HG02571 (cell line): Measurements from ENCODE around the gene TFE3.
A peak's percentile ranks its signal among the peaks of the same experiment; 100 is the strongest.

ENCODE experiments used
- ATAC-seq: cut with Tn5 transposase; IDR thresholded peaks from one replicate; pipeline ENCODE4 v1.9.1; 2021; ENCODE audit warnings: mild to moderate bottlenecking, moderate library complexity; ENCODE audit not compliant: unreplicated experiment

TFE3 gene

DNA sequence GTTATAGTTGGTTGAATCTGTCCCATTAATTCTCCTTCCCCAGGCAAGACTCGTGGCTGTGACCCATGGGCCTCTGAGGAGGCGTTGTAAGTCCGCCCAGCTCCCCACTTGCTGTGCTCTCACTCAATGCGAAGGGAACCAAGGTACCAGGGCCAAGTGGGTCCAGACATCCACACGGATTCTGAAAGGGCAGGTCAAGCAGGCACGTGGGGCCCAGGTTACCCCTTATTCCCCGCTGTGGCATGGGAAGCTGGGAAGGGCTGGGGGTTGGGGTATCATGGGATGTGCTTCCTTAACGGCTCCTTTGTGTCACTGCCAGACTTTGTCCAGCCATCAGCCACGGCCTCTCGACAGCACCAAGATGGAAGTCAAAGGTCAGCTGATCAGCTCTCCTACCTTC lies 18.8 kb upstream of the TFE3 start:
- no peak for ATAC-seq

DNA sequence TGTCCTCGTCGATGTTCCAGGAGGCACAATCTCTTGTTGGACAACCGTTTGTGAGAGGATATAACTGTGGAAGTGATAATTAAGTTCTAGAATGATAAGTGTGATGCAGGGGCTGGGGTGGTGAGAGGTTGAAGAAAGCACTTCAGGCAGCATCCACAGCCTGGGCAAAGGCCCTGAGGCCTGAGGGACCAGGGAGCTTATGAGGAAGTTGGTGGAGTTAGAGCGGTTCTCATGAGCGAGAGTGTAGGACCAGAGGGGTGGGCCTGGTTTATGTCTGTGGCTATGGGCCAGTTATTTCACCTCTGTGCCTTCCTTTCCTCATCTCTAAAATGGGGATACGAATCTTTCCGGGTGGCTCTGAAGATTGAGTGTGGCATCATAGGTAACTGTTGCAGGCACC lies 18.3 kb upstream of the TFE3 start:
- ATAC-seq, result no peak

DNA sequence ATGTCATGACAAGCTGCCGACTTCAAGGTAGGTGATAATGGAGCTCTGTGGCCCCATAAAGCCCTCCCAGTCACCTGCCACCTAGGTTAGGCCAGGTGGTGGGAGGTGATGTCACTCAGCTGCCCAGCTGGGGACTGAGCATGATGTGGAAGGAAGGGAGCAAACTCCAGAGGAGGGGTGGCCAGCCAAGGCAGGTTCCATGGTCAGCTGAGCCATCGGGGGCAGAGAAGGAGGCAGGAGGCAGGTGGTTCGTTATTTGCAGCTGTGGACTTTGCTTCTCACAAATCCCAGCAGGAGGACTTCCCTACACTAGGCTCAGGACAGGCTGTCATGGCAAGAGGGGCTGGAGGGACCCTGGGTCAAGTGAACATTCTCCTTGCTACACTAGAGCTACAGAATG lies 17.8 kb upstream of the TFE3 start:
- ATAC-seq, result no peak

DNA sequence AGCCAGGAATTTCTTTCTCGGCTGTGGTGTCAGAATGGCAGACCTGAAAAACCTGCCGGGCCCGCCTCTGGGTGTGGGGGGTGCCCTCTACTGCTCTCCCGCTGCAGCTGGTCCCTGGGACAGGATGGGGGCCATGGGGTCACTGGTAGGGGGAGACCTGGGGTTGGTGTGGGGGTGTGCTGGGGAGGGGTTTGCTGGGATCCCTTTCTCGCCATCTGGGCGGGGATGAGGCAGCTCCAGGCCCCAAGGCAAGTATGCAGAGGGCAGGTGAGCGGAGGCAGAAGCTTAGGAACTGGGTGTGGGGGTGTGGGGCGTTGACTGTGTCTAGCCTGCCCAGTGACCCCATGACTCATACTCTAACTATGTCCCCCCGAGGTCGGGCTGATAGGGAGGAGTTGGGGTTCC lies 16.5 kb upstream of the TFE3 start:
- no peak for ATAC-seq

DNA sequence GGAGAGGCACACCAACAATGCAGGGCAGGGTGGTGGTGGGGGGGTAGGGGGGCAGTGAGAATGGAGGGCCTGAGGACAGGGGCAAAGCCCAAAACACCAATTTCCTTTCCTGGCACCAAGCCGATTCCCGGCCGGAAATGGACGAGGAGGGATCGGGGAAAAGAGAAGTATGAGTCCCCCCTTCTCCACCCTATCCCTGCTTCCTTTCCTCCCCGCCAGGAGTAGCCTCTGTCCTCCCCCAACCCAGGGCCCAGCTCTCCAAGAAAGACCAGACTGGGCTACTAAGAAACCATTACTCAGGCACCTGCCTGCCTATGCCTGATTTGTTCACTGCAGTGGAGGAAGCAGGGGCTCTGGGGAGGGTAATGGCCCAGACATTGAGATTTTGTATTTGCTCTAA lies 16.0 kb upstream of the TFE3 start:
- no peak for ATAC-seq

DNA sequence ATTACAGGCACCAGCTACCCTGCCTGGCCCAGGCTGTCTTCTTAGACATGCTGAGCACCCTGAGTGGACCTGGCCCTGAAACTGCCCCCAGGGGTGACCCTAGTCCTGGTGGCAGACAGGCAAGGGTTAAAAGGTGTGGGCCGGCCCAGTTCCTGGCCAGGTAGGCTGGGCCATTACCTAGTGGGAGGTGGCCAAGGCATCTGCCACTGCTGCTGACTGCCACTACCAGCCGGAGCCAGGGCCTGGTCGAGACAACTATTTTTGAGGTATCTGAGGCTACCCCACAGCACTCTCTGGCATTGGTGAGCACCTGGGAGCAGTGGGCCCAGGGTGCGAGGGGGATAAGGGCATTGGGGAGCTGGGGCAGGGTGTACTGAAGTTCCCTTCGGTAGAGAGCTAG lies 15.6 kb upstream of the TFE3 start, which contains the start of gene CCDC120:
CCDC120 (plus strand) TSS at position 206 of the 400 bp plus-strand sequence. CDS start 3,043 bp downstream, outside the sequence.
- no peak for ATAC-seq

DNA sequence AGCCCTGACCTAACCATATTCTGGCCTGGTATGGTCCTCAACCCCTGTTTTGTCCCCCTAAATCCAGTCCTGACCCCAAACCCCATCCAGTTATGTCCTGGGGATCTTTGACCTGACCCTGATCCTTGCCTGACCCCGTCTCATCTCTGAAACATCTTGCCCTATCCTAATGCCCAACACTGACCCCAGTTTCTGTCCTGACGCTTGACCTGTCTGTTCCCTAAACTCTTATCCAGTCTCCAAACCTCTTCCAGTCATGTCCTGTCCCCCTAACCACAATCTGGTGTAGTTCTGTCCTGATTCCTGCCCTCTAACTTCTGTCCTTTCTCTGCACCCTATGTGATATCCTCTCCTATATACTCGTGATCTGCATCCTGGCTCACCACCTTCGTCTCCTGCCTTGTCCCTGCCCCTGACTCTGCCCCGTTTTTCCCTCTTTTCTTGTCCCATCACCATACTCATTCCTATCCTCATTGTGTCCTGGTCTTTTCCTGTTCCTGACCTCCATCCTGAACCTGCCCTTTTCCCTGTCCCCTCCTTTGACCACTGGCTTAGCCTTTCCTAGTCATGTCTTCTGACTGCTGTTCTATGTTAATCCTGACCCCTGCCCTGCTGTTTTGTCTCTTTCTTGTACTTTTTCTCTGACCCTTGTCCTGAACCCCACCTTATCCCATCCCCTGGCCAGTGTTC lies 11.1 kb upstream of the TFE3 start:
- no peak for ATAC-seq

DNA sequence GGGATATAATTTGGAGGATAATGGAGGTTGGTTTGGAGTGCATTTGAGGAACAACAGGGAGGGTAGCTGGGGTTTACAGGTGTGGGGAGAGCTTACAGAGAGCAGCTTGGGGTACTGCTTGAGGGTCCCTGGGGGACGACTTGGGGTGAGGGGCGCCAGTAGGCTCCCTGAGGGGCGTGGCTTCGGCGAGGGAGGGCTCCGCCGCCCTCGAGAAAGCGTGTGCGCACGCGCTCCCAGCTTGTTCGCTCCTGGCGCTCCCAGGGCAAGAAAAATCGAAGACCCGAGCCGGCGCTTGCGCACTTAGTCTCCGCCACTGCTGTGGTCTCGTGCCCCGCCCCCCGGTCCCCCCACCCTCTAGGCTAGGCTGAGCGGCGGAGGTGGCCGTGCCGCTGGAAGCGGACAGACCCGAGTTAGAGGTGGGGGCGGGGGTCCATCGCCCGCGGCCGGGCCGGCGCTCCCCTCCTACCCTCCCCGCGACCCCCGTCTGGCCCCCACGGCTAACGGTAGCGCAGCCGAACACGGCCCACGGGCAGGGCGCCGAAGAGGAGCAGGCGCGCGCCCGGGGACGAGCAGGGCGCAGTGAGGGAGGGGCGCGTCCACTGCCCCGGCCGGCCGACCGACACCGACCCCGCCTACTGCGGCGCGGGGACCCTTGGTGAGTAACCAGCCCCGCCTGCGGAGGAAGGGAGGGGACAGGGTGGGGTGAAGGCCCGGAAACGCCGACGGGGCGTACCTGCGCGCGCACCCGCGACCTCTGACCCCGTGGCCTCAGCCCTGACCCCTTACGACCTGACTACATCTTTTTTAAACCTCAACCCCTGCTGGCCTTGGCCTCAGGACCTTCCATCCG lies 10.3 kb upstream of the TFE3 start:
- peak; percentile 53 for ATAC-seq

DNA sequence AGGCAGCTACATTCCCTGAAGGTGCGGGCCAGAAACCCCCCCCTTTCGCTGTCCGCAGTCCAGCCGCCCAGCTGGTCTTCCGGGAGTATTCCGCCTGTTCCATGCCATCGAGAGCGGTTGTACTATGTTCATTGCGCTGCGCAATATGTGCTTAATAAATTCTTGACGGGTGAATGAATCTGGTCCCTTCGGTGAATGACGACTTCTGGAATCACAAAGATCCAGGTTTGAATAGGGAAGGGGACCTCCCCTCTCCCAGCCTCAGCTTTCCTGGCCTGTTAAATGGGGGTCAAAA lies 777 bp upstream of the TFE3 start:
- ATAC-seq, result no peak

DNA sequence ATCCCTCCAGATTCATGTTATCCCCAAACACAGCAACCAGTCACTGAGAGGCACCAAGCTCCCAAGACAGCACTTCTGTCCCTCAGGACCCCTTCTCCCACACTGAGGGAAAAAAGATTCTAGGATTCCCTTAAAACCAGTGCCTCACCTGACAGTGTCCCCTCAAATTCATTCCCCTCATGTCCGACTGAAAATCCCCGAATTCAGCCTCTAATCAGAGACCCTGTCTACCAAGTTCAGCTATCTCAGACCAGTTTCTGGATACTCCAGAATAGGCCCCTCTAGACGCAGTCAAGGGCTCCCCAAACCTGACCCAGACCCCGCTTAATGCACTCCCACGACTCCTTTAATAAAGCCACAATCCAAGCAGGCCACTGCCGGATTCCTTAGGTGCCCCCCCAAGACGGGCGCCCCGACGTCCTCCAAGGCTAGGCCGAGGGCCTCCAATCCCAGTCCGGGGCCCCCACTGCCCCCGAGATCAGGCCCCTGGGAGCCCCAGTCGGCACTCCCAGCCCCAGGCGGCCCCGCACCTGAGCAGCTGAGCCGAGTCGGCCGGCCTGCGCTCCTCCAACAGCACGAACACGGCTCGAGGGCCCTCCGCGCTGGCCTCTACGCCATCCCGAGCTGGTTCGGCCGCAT lies 457 bp downstream of the TFE3 start:
- ATAC-seq, result peak; percentile 3

DNA sequence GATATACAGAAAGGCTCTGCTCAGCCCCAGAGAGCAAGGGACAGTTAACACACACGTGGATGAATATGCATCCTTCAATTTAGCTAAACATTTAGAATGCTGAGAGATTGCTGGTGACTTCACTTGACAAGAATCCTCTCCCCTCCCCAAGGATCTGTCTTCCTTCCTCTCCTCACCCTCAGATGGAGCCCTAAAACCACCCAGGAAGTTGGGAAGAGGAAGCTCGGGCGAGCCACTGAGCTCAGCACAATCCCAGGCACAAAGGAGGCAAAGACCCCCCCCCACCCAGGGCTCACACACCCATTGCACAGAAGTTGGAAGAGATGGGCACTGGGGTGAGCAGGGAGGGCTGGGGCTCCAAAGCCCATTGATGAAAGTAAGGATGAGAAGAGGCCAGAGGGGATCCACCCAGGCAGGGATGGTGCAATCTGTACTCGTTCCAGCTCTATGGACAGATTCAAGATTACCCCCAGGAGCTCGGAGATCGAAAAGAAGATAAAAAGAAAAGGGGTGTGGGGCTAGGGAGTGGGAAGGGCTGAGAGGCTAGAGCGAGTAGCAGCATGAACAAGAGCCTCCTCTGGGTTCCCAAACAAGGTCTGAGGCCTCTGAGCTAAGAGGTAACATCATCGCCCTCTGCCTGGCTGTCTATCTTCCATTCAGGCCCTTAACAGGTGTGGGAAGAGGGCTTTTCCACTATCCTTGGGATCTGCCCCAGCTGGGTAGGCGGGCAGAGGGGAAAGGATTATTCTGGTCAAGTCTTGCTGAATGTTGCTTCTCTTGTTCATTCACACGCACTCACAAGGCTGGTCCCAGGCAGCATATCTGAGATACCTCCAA lies 1.2 kb downstream of the TFE3 start:
- ATAC-seq, result no peak

DNA sequence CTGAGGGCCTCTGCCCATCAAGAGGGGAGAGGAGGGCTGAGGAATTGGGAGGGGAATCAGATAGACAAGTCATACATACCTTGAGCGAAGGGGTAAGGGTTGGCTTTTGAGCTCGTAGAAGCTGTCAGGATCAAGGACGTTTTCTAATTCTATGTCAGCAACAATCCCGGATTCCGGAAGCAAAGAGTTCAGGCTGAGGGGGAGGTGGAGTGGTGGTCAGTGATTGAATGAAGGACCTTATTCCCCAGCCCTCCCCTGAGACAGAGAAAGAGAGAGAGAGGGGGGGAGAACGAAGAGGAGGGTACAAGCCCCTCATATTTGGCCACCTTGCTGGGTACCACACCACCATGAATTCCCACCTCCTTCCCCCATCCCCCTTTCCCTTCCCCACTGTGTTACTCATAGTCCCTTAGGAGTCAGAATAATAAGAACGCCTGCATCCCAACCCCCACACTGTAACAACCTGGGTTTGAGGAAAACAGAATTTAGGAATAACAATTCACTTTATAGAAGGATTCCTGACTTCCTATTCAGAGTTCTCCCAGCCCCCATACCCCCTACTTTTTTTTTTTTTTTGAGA lies 2.7 kb downstream of the TFE3 start:
- no peak for ATAC-seq

DNA sequence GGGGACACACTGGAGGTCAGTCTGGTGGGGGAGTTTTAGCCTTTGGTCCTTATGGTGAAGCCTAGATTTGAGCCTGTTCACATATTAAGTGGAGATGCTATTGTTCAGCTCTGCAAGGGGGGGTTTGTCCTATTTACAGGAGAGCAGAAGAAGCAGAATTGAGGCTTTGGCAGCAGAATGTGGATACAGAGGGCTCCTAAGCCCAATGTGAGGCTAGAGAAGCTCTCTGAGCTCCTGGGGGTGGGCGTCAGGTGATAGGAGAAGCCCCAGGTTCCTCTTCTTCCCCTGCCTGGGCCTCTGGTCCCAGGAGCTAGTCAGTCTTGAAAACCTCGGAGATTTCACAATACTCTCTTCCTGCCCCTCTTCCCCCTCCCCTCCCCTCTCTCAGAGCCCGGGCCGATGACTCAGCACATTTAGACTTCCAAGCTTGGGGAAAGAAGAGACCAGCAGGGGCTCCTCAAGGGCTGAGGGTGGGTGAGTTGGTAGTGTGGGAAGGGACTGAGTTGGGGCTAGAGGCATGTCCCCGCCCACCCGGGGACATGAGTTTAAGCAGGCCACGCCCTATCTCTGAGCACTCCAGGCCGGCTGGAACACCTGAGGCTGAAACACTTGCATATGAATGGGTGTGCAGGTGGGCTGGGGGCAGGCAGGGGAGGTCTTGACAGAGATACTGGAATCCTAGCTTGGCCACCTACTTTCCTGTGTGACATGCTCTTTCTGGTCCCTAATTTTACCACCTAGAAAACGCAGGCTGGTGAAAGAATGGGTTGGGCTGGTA lies 3.4 kb downstream of the TFE3 start:
- no peak for ATAC-seq

DNA sequence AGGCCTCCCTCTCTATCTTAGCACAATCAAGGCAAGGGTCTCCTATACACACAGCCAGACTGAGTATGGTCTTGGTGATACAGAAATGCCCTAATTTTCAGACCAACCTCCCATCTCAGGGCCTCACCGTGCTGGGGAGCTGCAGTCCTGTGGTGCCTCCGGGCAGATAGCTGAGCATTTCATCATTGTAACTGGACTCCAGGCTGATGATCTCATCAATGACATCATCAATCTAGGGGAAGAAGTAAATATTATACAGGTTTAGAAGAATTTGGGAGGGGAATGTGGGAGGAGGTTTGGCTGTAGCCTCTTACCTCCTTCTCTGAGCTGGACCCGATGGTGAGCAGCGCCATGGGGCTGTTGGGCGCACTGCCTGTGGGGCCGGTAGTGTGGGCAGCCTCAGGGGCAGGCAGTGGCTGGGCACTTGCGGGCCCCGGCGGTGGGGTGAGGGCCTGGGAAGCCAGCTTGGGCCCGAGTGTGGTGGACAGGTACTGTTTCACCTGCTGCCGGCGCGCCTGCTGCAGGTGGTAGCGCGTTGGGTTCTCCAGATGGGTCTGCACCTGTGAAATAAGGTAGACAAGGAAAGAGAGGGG lies 5.2 kb downstream of the TFE3 start:
- ATAC-seq, result no peak

DNA sequence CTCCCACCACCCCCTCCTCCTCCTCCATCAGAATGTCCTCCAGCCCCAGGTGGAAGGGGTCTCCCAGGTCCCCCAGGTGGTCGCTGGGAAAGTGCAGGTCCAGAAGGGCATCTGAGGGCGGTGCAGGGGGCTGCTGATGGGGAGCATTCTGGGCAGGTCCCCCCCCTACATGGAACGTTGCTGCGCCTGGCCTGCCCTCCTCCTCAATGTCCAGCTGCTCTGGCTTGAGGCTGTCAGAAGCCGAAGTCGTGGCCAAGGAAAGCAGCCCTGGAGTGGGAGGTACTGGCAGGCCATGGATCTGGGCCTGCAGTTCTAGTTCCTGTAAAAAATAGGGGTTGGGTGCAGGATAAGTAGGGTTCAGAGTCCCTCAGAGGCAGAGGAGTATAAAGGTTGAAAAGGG lies 12.9 kb downstream of the TFE3 start:
- ATAC-seq, result no peak

DNA sequence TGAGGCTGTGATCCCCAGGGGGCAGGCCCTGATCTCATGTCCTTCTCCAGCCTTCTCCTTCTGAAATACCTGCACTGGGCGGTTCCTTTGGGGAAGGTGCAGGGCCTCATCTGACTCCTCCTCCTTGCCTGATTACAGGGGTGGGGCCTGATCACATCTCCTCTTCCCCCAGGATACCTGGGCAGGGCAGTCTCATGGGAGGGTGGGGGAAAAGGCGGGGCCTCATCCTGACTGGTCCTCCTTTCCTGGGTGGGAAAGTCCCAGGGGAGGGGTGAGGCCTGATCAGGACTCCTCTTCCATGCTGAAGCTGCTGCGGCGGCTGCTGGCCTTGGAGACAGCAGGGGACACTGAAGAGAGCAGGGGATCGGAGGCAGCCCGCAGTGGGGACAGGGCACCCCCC lies 13.3 kb downstream of the TFE3 start:
- no peak for ATAC-seq

DNA sequence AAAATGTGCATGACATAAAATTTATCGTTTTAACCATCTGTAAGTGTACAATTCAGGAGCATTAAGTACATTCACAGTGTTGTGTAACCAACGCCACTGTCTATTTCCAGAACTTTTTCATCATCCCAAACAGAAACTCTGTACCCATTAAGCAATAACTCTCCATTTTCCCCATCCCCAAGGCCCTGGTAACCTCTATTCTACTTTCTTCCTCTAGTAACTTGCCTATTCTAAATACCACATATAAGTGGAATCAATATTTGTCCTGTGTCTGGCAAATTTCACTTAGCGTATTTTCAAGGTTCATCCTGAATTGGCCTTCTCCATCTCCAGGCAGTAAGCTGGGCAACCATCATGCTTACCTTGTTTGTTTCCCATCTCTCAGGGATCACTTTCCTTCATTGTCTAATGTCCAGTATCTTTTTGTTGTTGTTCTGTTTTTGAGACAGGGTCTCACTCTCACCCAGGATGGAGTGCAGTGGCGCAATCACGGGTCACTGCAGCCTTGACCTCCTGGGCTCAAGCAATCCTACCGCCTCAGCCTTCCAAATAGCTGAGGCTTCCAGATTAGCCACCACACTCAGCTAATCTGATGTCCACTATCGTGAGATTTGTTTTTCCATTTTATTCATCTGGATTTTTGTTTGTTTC lies 23.4 kb downstream of the TFE3 start:
- ATAC-seq, result no peak

DNA sequence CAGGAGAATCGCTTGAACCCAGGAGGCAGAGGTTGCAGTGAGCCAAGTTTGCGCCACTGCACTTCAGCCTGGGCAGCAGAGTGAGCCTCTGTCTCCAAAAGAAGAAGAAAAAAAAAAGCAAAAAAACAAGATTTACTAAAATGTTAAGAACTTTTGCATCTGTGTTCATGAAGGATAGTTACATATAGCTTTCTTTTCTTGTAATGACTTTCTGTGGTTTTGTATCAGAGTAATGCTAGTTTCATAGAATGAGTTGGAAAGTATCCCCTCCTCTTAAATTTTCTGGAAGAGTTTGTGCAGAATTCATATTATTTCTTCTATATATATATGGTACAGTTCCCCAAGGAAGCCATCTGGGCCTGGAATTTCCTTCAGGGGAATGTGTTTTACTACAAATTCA lies 24.1 kb downstream of the TFE3 start:
- no peak for ATAC-seq

DNA sequence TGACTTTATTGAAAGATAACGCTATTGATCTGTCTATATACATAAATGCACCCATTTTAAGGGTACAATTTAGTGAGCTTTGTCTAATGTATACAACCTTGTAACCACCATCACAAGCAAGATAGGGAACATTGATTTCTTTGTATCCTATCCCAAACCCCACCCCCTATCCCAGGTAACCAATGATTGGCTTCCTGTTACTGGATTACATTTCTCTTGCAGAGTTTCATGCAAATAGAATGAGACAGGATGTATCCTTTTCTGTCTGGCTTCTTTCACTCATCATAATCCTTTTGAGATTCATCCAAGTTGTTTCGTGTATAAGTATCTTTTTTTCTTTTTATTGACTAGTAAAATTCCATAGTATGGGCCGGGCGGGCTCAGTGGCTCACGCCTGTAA lies 39.5 kb downstream of the TFE3 start:
- ATAC-seq, result no peak
